Tibial nerve (tissue), 4 donors: ENCODE measurements around the gene SP3. TPM values are rescaled to one million over a fixed set of nuclear protein-coding genes. Genes with fewer than 3 reads are reported as not detected.

Experiments used
- DNase-seq, 2 donors: peaks; one replicate each; pipeline ENCODE4 v3.0.0-alpha.2; 2019; ENCODE audit warnings: low spot score in 2 of 2
- H3K27ac ChIP-seq, 4 donors: fragments of 200-600 bp; sonication (generic) in 3 of 4; one replicate each; pipeline ENCODE4 v1.5.1; 2017 to 2019; ENCODE audit warnings: mild to moderate bottlenecking in 1 of 4
- H3K27me3 ChIP-seq, 2 donors: fragments of 200-600 bp; sonication (generic) in 1 of 2; one replicate each; pipeline versions ENCODE4 v1.5.1 to v1.6.0; 2017 to 2019
- H3K36me3 ChIP-seq, 3 donors: fragments of 200-600 bp; sonication (generic); one replicate each; pipeline ENCODE4 v1.5.1; 2018 to 2019
- H3K4me1 ChIP-seq, 4 donors: fragments of 200-600 bp; sonication (generic) in 3 of 4; one replicate each; pipeline ENCODE4 v1.5.1; 2017 to 2019
- H3K4me3 ChIP-seq, 4 donors: fragments of 200-600 bp; sonication (generic) in 3 of 4; one replicate each; pipeline ENCODE4 v1.5.1; 2017 to 2019; ENCODE audit warnings: mild to moderate bottlenecking in 1 of 4, moderate library complexity in 1 of 4
- H3K9me3 ChIP-seq, 4 donors: fragments of 200-600 bp; sonication (generic) in 3 of 4; one replicate each; pipeline ENCODE4 v1.5.1; 2017 to 2019
- CTCF ChIP-seq, 5 experiments: fragments of 200-600 bp in 3 of 5; fragments of 450-650 bp in 2 of 5; sonication (generic) in 3 of 5; IDR thresholded peaks; one replicate each; pipeline ENCODE4 v1.5.1; 2016 to 2019; ENCODE audit warnings: antibody characterized with exemption in 5 of 5, mild to moderate bottlenecking in 3 of 5, moderate library complexity in 2 of 5
- EP300 ChIP-seq, 2 donors: sonication (generic); formaldehyde crosslinking; IDR thresholded peaks; one replicate each; pipeline ENCODE4 v1.6.1; 2017; ENCODE audit warnings: antibody characterized with exemption in 2 of 2, mild to moderate bottlenecking in 1 of 2
- POLR2A ChIP-seq, 2 donors: fragments of 450-650 bp; IDR thresholded peaks; one replicate each; pipeline ENCODE4 v1.6.1; 2017; ENCODE audit warnings: antibody characterized with exemption in 2 of 2, mild to moderate bottlenecking in 2 of 2, moderate library complexity in 2 of 2
- WGBS, 2 donors: methylation state at CpG; one replicate each; pipeline ENCODE4 v1.1.5; 2018; 5-methylcytosine and 5-hydroxymethylcytosine counted together
- total RNA-seq, 4 donors: library from RNA; depleted of rRNA; stranded (reverse); fragments of >200 nt; gene quantifications; one replicate each; pipeline ENCODE4 v1.1.0, GENCODE V29; 2016

Gene SP3
- total RNA-seq, 4 donors from 2014 or later = 72.5 to 152 (median 128) TPM

- no peak overlapping the region for H3K27ac ChIP-seq
- H3K4me1 ChIP-seq = peaks cover 0 to 53% (median 13%) of the 10 kb centered on the region in 4 donors
- H3K9me3 ChIP-seq = no peaks in the 10 kb centered on the region
- WGBS, 2 donors = 71 to 81% methylated on average over 5 of the region's 5 CpGs
- H3K27me3 ChIP-seq = no peaks in the 10 kb centered on the region
- H3K4me3 ChIP-seq = no peak overlapping the region
- no peak for DNase-seq
- TF ChIP-seq EP300 (IDR thresholded peaks at IDR 0.05) (no peak), POLR2A (IDR thresholded peaks at IDR 0.05) (no peak), CTCF (IDR thresholded peaks at IDR 0.05) (no peak)
- peaks cover 0 to 19% (median 0%) of the 10 kb centered on the region in 3 donors for H3K36me3 ChIP-seq
These were observed 30.3 kb downstream of the SP3 start for GRCh38 chr2:173934895-173935294.

DNA sequence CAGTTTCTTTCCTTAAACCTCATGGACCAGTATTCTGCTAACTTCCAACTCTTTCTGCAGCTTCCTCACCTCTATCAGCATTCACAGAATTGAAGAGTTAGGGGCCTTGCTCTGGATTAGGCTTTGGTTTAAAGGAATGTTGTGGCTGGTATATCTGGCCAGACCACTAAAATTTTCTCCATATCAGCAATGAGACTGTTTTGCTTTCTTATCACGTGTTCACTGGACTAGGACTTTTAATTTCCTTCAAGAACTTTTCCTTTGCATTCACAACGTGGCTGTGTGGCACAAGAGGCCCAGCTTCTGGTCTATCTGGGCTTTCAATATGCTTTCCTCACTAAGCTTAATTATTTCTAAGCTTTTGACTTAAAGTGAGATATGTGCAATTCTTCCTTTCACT, 33.4 kb downstream of the SP3 start:
- TF ChIP-seq CTCF (IDR thresholded peaks at IDR 0.05) = no peak
- no peak for TF ChIP-seq EP300 (IDR thresholded peaks at IDR 0.05)
- no peak for TF ChIP-seq POLR2A (IDR thresholded peaks at IDR 0.05)
- H3K27ac ChIP-seq = no peak overlapping the region
- H3K36me3 ChIP-seq = peaks cover 0 to 19% (median 0%) of the 10 kb centered on the region in 3 donors
- DNase-seq = no peak
- no peak overlapping the region for H3K4me3 ChIP-seq
- H3K9me3 ChIP-seq = no peaks in the 10 kb centered on the region
- peaks cover 0 to 29% (median 11%) of the 10 kb centered on the region in 4 donors for H3K4me1 ChIP-seq
- 82 to 87% methylated on average over 2 of the region's 2 CpGs for WGBS, 2 donors
- no peaks in the 10 kb centered on the region for H3K27me3 ChIP-seq

- Histone ChIP-seq H3K27me3 (no peaks in the 10 kb centered on the region), H3K4me1 (peaks cover 0 to 27% (median 10%) of the 10 kb centered on the region in 4 donors), H3K9me3 (no peaks in the 10 kb centered on the region), H3K36me3 (peaks cover 0 to 19% (median 0%) of the 10 kb centered on the region in 3 donors), H3K4me3 (no peak overlapping the region), H3K27ac (no peak overlapping the region)
- no peak for DNase-seq
- TF ChIP-seq POLR2A (IDR thresholded peaks at IDR 0.05) (no peak), EP300 (IDR thresholded peaks at IDR 0.05) (no peak), CTCF (IDR thresholded peaks at IDR 0.05) (no peak)
- WGBS, 2 donors = 94 to 95% methylated on average over 1 of the region's 1 CpG
These were observed 35.7 kb downstream of the SP3 start for GRCh38 chr2:173929441-173929840.

- H3K4me3 ChIP-seq = no peak overlapping the region
- H3K4me1 ChIP-seq = peaks cover 0 to 51% (median 19%) of the 10 kb centered on the region in 4 donors
- peaks cover 0 to 9% (median 0%) of the 10 kb centered on the region in 3 donors for H3K36me3 ChIP-seq
- no peaks in the 10 kb centered on the region for H3K27me3 ChIP-seq
- no peak overlapping the region for H3K27ac ChIP-seq
- no peak for DNase-seq
- no peaks in the 10 kb centered on the region for H3K9me3 ChIP-seq
- TF ChIP-seq EP300 (IDR thresholded peaks at IDR 0.05) (no peak), POLR2A (IDR thresholded peaks at IDR 0.05) (no peak), CTCF (IDR thresholded peaks at IDR 0.05) (no peak)
These were observed 38.3 kb downstream of the SP3 start for GRCh38 chr2:173926875-173927274.

- H3K4me1 ChIP-seq = peaks cover 0 to 55% (median 15%) of the 10 kb centered on the region in 4 donors
- no peak for TF ChIP-seq POLR2A (IDR thresholded peaks at IDR 0.05)
- no peak for TF ChIP-seq CTCF (IDR thresholded peaks at IDR 0.05)
- TF ChIP-seq EP300 (IDR thresholded peaks at IDR 0.05) = no peak
- H3K9me3 ChIP-seq = no peaks in the 10 kb centered on the region
- H3K27ac ChIP-seq = no peak overlapping the region
- no peak overlapping the region for H3K4me3 ChIP-seq
- no peaks in the 10 kb centered on the region for H3K36me3 ChIP-seq
- 74 to 81% methylated on average over 2 of the region's 2 CpGs for WGBS, 2 donors
- no peak for DNase-seq
- H3K27me3 ChIP-seq = no peaks in the 10 kb centered on the region
These were observed 40.9 kb downstream of the SP3 start for GRCh38 chr2:173924285-173924684.
